Posterior vena cava (tissue), 2 donors: Measurements from ENCODE around the gene TTC7B. TPM values are rescaled to one million over a fixed set of nuclear protein-coding genes. Genes with fewer than 3 reads are reported as not detected.

Experiments used
- DNase-seq: peaks from one replicate; pipeline ENCODE4 v3.0.0-alpha.2; 2020; ENCODE audit warnings: low spot score
- intact Hi-C, 2 donors: fragments of 100-400 bp; cut with DNase I; formaldehyde crosslinking; loops; one replicate each; pipeline versions ENCODE4 v1.14.1 to v1.14.2; 2022 to 2023
- total RNA-seq, 2 donors: library from RNA; stranded (reverse); fragmentation: NEBNext Ultra II Directional; extraction: Animal tissue kit (Norgen Biotek cat#: 25700); gene quantifications; one replicate each; pipeline ENCODE4 v1.2.1, GENCODE V29; 2021
- donor health status: DM: yes; HTN: yes; CAD: no.
- donor health status: DM: yes; HTN: yes; CAD: no.

The TTC7B gene
- total RNA-seq, 2 donors from 2014 or later = 60.5 to 75.7 TPM

- intact Hi-C loops = no loop called here
- no peak for DNase-seq
These were observed 249.7 kb downstream of the TTC7B start for GRCh38 chr14:90566481-90566880.

DNA sequence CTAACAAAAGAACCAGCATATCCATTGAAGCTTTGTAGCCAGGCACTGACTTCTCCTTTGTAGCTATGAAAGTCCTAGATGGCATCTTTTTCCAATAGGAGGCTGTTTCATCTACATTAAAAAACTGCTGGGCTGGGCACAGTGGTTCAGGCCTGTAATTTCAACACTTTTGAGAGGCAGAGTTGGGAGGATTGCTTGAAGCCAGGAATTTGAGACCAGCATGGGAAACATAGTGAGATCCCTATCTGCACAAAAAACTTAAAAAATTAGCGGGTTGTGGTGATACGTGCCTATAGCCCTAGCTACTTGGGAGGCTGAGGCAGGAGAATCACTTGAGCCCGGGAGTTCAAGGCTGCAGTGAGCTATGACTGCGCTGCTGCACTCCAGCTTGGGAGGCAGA lies 251.7 kb downstream of the TTC7B start:
- DNase-seq = no peak
- intact Hi-C loops = no loop called here

GRCh38 chr14:90562652-90563051 lies 253.6 kb downstream of the TTC7B start:
- intact Hi-C loops = no loop called here
- no peak for DNase-seq

DNA sequence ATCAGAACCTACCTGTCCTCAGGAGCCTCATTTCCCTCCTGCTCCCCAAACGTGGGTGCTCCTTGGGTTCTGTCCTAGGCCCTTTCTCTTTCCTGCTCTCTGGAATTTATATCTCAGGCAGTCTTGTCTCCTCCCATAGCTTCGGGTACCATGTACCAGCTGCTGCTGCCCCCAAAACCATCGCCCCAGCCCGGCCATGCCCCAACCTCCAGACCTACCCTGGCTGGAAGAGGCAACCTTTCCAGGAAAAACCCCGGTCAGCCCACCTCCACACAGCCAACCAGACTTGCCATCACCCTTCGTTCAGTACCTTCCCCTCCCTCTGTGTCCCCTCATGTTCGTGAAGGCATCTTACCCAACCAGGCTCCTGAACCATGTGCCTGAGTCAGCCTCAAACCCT lies 254.3 kb downstream of the TTC7B start:
- DNase-seq = no peak
- intact Hi-C loops = no loop called here

DNA sequence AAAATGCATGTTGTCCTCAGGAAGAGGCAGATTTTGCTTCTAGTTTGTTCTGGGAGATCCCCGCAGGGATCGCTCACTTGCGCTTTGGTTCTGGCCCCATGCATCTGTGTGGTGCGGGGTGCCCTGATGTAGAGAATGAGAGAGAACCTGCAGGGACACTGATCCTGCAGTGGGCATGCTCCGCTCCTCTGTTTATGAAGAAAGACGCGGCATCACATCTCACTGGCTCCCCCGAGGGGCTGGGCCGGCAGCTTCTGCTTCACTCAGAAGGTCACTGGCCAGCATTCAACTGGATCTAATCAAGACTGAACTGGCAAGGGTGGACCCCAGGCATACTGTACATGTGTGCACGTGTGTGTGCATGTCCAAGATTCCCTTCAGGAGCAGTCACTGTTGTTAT lies 255.2 kb downstream of the TTC7B start:
- no peak for DNase-seq
- intact Hi-C loops = no loop called here

- no peak for DNase-seq
- intact Hi-C loops = no loop called here
These were observed 255.7 kb downstream of the TTC7B start for GRCh38 chr14:90560558-90560957.

- intact Hi-C loops = no loop called here
- DNase-seq = no peak
These were observed 256.3 kb downstream of the TTC7B start for GRCh38 chr14:90559811-90560492.

GRCh38 chr14:90558983-90559590 lies 257.1 kb downstream of the TTC7B start:
- no peak for DNase-seq
- intact Hi-C loops = no loop called here

GRCh38 chr14:90558041-90558982 lies 257.9 kb downstream of the TTC7B start:
- intact Hi-C loops = no loop called here

GRCh38 chr14:90557516-90557915 lies 258.7 kb downstream of the TTC7B start:
- DNase-seq = no peak
- intact Hi-C loops = no loop called here

More at GRCh38 chr14:90558041-90558982, 257.9 kb downstream of the TTC7B start:
- DNase-seq = no peak

- intact Hi-C loops = no loop called here
- no peak for DNase-seq
These were observed 259.4 kb downstream of the TTC7B start for GRCh38 chr14:90556666-90557450.

DNA sequence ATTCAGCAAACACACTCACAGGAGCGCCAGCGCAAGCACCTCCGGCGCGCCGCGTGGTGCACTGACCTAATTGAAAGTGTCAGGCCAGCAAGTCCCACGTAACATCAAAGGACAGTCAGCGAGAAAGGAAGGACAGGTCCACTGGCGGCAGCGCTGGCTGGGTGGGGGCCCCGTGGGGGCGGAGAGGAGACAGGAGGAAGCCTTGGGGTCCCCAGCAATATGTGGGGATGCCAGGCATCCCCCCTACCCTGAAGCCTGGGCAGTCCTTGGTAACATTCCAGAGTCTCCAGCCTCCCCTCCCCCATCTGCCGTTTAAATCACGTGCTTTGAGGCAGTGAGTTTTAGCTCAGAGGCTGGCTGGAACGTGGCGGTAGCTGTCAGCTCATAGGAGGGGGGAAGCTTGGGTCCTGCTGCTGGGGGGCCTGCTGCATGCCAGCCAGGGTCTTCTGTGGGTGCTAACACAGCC lies 260.2 kb downstream of the TTC7B start:
- intact Hi-C loops = no loop called here
- no peak for DNase-seq

- intact Hi-C loops = no loop called here
- DNase-seq = no peak
These were observed 260.9 kb downstream of the TTC7B start for GRCh38 chr14:90555126-90556011.

GRCh38 chr14:90554341-90554740 lies 261.9 kb downstream of the TTC7B start:
- intact Hi-C loops = no loop called here
- peak; percentile 36 for DNase-seq

DNA sequence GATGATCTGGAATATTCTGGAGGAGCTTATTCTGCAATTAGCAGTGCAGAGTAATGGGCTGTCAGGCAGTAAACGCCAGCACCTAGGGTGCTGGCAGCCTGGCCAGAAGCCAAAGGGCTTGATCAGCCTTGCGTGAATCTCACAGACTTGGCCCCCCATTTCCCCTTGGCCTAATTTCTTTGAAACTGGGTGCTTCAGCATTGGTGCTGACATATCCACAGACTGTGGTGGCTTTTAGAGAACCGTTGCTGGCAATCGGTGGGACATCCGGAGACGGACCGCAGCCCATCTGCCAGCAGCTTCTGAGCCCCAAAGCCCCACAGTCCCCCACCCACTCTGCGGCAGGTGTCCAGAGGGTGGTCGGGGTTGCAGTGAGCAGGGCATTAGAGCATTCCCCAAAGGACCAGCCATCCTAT lies 262.3 kb downstream of the TTC7B start:
- DNase-seq = peak; percentile 51
- intact Hi-C loops = no loop called here

DNA sequence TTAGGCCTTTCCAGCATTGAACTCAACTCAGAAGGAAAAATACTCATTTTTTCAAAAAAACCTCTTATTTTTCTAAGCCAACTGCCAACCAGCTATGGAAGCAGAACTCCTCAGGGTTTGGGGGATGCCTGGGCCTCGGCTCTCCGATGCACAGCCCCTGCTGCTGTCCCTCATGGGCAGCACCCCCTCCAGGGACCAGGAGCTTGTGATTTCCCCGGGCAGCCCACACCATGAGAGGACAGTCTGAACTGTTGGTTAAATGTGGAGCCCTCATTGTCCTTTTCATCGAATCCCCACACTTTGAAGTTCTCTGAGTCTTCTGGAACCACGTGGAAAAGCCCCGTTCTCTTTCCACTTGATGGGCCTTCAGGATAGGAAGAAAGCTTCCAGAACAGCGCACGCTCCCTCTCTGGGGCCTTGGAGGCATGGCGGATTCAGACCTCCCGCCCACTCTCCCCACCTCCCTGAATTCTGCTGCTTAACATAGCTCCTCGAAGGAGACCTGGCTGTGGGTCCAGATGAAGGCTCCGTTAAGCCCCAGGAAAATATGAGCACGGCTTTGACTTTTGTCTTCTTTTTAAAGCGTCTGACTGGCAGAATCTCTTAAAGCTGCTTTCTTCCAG lies 262.8 kb downstream of the TTC7B start:
- intact Hi-C loops = no loop called here
- DNase-seq = peak; percentile 2

GRCh38 chr14:90552465-90553297 lies 263.5 kb downstream of the TTC7B start:
- intact Hi-C loops = no loop called here
- peak; percentile 57 for DNase-seq
